T-helper 1 cell treated with Interleukin-12 subunit alpha and Interleukin-12 subunit beta and Interleukin-4 antibody, amounts not matched to agents 30 μg/mL and 1 μg/mL, for 36 hours (primary cell): Measurements from ENCODE around the gene CEPT1.
A peak's percentile ranks its signal among the peaks of the same experiment; 100 is the strongest.
"Not testable (repeated sequence)": the region's sequence is repeated elsewhere in the genome, so short reads cannot be mapped to it uniquely, and the experiment has no call there.

Experiments
- H3K27ac Mint-ChIP-seq: one replicate; pipeline ENCODE4 v1.8.0; 2021; ENCODE audit warnings: mild to moderate bottlenecking, mixed read lengths
- H3K27me3 Mint-ChIP-seq: one replicate; pipeline ENCODE4 v1.8.0; 2021; ENCODE audit warnings: low read depth, mixed read lengths
- H3K36me3 Mint-ChIP-seq: one replicate; pipeline ENCODE4 v1.8.0; 2021; ENCODE audit warnings: low read depth, mixed read lengths
- H3K4me1 Mint-ChIP-seq: one replicate; pipeline ENCODE4 v1.8.0; 2021; ENCODE audit warnings: low read depth, mixed read lengths
- H3K4me3 Mint-ChIP-seq: one replicate; pipeline ENCODE4 v1.8.0; 2021; ENCODE audit warnings: mild to moderate bottlenecking, moderate library complexity, mixed read lengths
- H3K9me3 Mint-ChIP-seq: one replicate; pipeline ENCODE4 v1.8.0; 2021; ENCODE audit warnings: mixed read lengths

Gene CEPT1

GRCh38 chr1:111139956-111140679 is at the start of gene CEPT1, which contains the start of gene DRAM2:
Gene CEPT1, plus strand, starts transcription at chr1:111140223. Its CDS starts 7,492 bp downstream, at chr1:111147715.
Gene DRAM2, minus strand, starts transcription at chr1:111140093. Its CDS starts 8,539 bp downstream, at chr1:111131554.
- Mint-ChIP-seq H3K9me3 (no peaks in the 10 kb centered on the region), H3K4me1 (peaks cover 33% of the 10 kb centered on the region), H3K36me3 (peaks cover 27% of the 10 kb centered on the region), H3K4me3 (peak within 1 kb of the TSS; percentile 100), H3K27me3 (no peaks in the 10 kb centered on the region), H3K27ac (peak within 1 kb of the TSS; percentile 97)

GRCh38 chr1:111095421-111095820 is 44.6 kb upstream of the CEPT1 start:
- not testable (repeated sequence) for H3K27ac Mint-ChIP-seq, H3K4me1 Mint-ChIP-seq, H3K36me3 Mint-ChIP-seq, H3K4me3 Mint-ChIP-seq
- H3K9me3 Mint-ChIP-seq = peaks cover 35% of the 10 kb centered on the region
- peaks cover 11% of the 10 kb centered on the region for H3K27me3 Mint-ChIP-seq

- H3K9me3 Mint-ChIP-seq = peaks cover 49% of the 10 kb centered on the region
- H3K27ac Mint-ChIP-seq = no peak overlapping the region
- peaks cover 15% of the 10 kb centered on the region for H3K27me3 Mint-ChIP-seq
- no peaks in the 10 kb centered on the region for H3K36me3 Mint-ChIP-seq
- no peak overlapping the region for H3K4me3 Mint-ChIP-seq
- H3K4me1 Mint-ChIP-seq = no peaks in the 10 kb centered on the region
These were observed 42.5 kb upstream of the CEPT1 start for GRCh38 chr1:111097356-111098099.

- Mint-ChIP-seq H3K9me3 (peaks cover 51% of the 10 kb centered on the region), H3K4me3 (no peak overlapping the region), H3K4me1 (no peaks in the 10 kb centered on the region), H3K36me3 (peaks cover 4% of the 10 kb centered on the region), H3K27ac (no peak overlapping the region), H3K27me3 (peaks cover 13% of the 10 kb centered on the region)
These were observed 40.7 kb upstream of the CEPT1 start for GRCh38 chr1:111099289-111099688.

GRCh38 chr1:111101854-111102642 is 38.0 kb upstream of the CEPT1 start:
- Mint-ChIP-seq H3K4me1 (no peaks in the 10 kb centered on the region), H3K4me3 (no peak overlapping the region), H3K27me3 (peaks cover 13% of the 10 kb centered on the region), H3K27ac (no peak overlapping the region), H3K9me3 (peaks cover 45% of the 10 kb centered on the region), H3K36me3 (peaks cover 4% of the 10 kb centered on the region)

GRCh38 chr1:111104981-111105380 is 35.0 kb upstream of the CEPT1 start:
- H3K27me3 Mint-ChIP-seq = peaks cover 13% of the 10 kb centered on the region
- H3K4me1 Mint-ChIP-seq = no peaks in the 10 kb centered on the region
- H3K4me3 Mint-ChIP-seq = no peak overlapping the region
- H3K36me3 Mint-ChIP-seq = peaks cover 4% of the 10 kb centered on the region
- H3K27ac Mint-ChIP-seq = no peak overlapping the region
- peaks cover 31% of the 10 kb centered on the region for H3K9me3 Mint-ChIP-seq

- H3K4me3 Mint-ChIP-seq = no peak overlapping the region
- H3K9me3 Mint-ChIP-seq = peaks cover 7% of the 10 kb centered on the region
- H3K36me3 Mint-ChIP-seq = peaks cover 12% of the 10 kb centered on the region
- no peaks in the 10 kb centered on the region for H3K27me3 Mint-ChIP-seq
- H3K4me1 Mint-ChIP-seq = no peaks in the 10 kb centered on the region
- H3K27ac Mint-ChIP-seq = no peak overlapping the region
These were observed 29.7 kb upstream of the CEPT1 start for GRCh38 chr1:111110197-111110899.

GRCh38 chr1:111116496-111116895 is 23.5 kb upstream of the CEPT1 start:
- H3K27me3 Mint-ChIP-seq = no peaks in the 10 kb centered on the region
- peaks cover 33% of the 10 kb centered on the region for H3K36me3 Mint-ChIP-seq
- no peaks in the 10 kb centered on the region for H3K9me3 Mint-ChIP-seq
- H3K27ac Mint-ChIP-seq = no peak overlapping the region
- no peak overlapping the region for H3K4me3 Mint-ChIP-seq
- peaks cover 2% of the 10 kb centered on the region for H3K4me1 Mint-ChIP-seq

GRCh38 chr1:111126354-111126753 is 13.7 kb upstream of the CEPT1 start:
- H3K4me3 Mint-ChIP-seq = no peak overlapping the region
- H3K36me3 Mint-ChIP-seq = peaks cover 44% of the 10 kb centered on the region
- no peaks in the 10 kb centered on the region for H3K27me3 Mint-ChIP-seq
- H3K27ac Mint-ChIP-seq = no peak overlapping the region
- H3K9me3 Mint-ChIP-seq = no peaks in the 10 kb centered on the region
- peaks cover 23% of the 10 kb centered on the region for H3K4me1 Mint-ChIP-seq

GRCh38 chr1:111127923-111128643 is 11.9 kb upstream of the CEPT1 start:
- peak overlapping the region; percentile 7 for H3K4me3 Mint-ChIP-seq
- H3K27me3 Mint-ChIP-seq = no peaks in the 10 kb centered on the region
- H3K4me1 Mint-ChIP-seq = peaks cover 23% of the 10 kb centered on the region
- H3K36me3 Mint-ChIP-seq = peaks cover 41% of the 10 kb centered on the region
- no peak overlapping the region for H3K27ac Mint-ChIP-seq
- no peaks in the 10 kb centered on the region for H3K9me3 Mint-ChIP-seq

- Mint-ChIP-seq H3K4me1 (peaks cover 23% of the 10 kb centered on the region), H3K27me3 (no peaks in the 10 kb centered on the region), H3K9me3 (no peaks in the 10 kb centered on the region), H3K36me3 (peaks cover 35% of the 10 kb centered on the region), H3K4me3 (no peak overlapping the region), H3K27ac (peak overlapping the region; percentile 42)
These were observed 10.6 kb upstream of the CEPT1 start for GRCh38 chr1:111129376-111129775.

GRCh38 chr1:111131693-111132092 is 8.3 kb upstream of the CEPT1 start:
- Mint-ChIP-seq H3K4me3 (no peak overlapping the region), H3K9me3 (no peaks in the 10 kb centered on the region), H3K27me3 (no peaks in the 10 kb centered on the region), H3K36me3 (peaks cover 47% of the 10 kb centered on the region), H3K27ac (no peak overlapping the region), H3K4me1 (peaks cover 26% of the 10 kb centered on the region)

GRCh38 chr1:111133866-111134265 is 6.2 kb upstream of the CEPT1 start:
- Mint-ChIP-seq H3K27ac (no peak overlapping the region), H3K36me3 (peaks cover 42% of the 10 kb centered on the region), H3K9me3 (no peaks in the 10 kb centered on the region), H3K27me3 (no peaks in the 10 kb centered on the region), H3K4me3 (no peak overlapping the region), H3K4me1 (peaks cover 18% of the 10 kb centered on the region)
